ENCODE data around the gene ERVW-1. TPM values are rescaled to one million over a fixed set of nuclear protein-coding genes. Genes with fewer than 3 reads are reported as not detected.

Gene ERVW-1
- total and polyA plus RNA-seq, 2 of the 13 experiments (the other 11 are each of a cell fraction or from before 2014, with no cell fraction given): not detected

DNA sequence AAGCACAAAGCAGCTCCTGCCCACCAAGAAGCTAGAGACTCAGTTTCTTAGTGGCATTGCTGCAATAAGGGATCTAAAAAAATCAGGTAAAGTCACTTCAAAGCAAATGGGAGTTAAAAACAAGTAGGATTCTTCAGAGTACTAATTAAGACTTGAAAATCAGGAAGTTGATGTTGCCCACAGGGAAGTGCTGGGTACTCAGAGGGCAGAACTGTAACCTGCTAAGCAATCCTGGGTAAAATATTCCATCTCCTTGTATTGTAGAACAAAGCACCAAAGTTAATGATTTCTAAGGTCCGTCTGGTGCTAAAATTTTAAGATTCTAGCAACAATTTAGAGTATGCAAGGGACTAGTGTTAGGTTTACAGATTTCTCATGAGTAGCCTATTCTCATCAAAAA, 42.3 kb upstream of the ERVW-1 start:
- TF ChIP-seq, protein P1, sequence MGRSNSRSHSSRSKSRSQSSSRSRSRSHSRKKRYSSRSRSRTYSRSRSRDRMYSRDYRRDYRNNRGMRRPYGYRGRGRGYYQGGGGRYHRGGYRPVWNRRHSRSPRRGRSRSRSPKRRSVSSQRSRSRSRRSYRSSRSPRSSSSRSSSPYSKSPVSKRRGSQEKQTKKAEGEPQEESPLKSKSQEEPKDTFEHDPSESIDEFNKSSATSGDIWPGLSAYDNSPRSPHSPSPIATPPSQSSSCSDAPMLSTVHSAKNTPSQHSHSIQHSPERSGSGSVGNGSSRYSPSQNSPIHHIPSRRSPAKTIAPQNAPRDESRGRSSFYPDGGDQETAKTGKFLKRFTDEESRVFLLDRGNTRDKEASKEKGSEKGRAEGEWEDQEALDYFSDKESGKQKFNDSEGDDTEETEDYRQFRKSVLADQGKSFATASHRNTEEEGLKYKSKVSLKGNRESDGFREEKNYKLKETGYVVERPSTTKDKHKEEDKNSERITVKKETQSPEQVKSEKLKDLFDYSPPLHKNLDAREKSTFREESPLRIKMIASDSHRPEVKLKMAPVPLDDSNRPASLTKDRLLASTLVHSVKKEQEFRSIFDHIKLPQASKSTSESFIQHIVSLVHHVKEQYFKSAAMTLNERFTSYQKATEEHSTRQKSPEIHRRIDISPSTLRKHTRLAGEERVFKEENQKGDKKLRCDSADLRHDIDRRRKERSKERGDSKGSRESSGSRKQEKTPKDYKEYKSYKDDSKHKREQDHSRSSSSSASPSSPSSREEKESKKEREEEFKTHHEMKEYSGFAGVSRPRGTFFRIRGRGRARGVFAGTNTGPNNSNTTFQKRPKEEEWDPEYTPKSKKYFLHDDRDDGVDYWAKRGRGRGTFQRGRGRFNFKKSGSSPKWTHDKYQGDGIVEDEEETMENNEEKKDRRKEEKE (IDR thresholded peaks at IDR 0.05): no peak
- TF ChIP-seq TP53 (CRISPR knock-in tag; conservative IDR thresholded peaks at IDR 0.05) (no peak), HNRNPK (IDR thresholded peaks at IDR 0.05; ENCODE audit: low read depth, low read length, poor library complexity, severe bottlenecking) (no peak), PAWR (CRISPR knock-in tag; IDR thresholded peaks at IDR 0.05; ENCODE audit: borderline replicate concordance) (no peak), FOXM1 (CRISPR knock-in tag; IDR thresholded peaks at IDR 0.05) (no peak), ETV5 (CRISPR knock-in tag; IDR thresholded peaks at IDR 0.05; ENCODE audit: borderline replicate concordance) (no peak), TRIM24 (CRISPR knock-in tag; IDR thresholded peaks at IDR 0.05) (no peak), ZNF792 (CRISPR knock-in tag; IDR thresholded peaks at IDR 0.05) (no peak)
- TF ChIP-seq, protein P2, sequence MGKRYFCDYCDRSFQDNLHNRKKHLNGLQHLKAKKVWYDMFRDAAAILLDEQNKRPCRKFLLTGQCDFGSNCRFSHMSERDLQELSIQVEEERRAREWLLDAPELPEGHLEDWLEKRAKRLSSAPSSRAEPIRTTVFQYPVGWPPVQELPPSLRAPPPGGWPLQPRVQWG (CRISPR knock-in tag; IDR thresholded peaks at IDR 0.05; ENCODE audit: borderline replicate concordance, low read depth): no peak
- BruUV-seq (replicated peaks): no TSS peak
- no peak overlapping the region for H3K9ac ChIP-seq (ENCODE audit: insufficient read depth, low read depth, low read length)
- CTCF ChIA-PET (ENCODE audit: low intra/inter-chr PET ratio, low total read pairs): no interaction called here
- FAIRE-seq (no peak), DNase-seq (ENCODE audit: low spot score) (no peak), ATAC-seq (no peak)
- POLR2A ChIA-PET: no interaction called here
- peaks cover 6% of the 10 kb centered on the region for H3K79me2 ChIP-seq (ENCODE audit: insufficient read depth, low read length)
- WGBS (ENCODE audit: low lambda C conversion rate): 100% methylated on average over 1 of the region's 1 CpG
- no peaks in the 10 kb centered on the region for H3K4me1 ChIP-seq (ENCODE audit: insufficient read depth, low read length)
- H3K9me3 ChIP-seq (ENCODE audit: low read length): no peaks in the 10 kb centered on the region
- intact Hi-C loops (cut with micrococcal nuclease; ENCODE audit: unreplicated experiment): no loop called here
- H3K4me3 ChIP-seq (replicated peaks in 1 of 3; ENCODE audit: insufficient read depth in 1 of 3, low read depth in 2 of 3, low read length in 3 of 3): no peak overlapping the region
- no peak overlapping the region for H3K27ac ChIP-seq (ENCODE audit: extremely low read length, insufficient read depth, low read length)
- no peak overlapping the region for H2AFZ ChIP-seq (ENCODE audit: low read length)
- in situ Hi-C loops (cut with HindIII; ENCODE audit: extremely low pct_ligation_motif_present, low pct_unique_long_range_greater_than_20kb): no loop called here
- H3K27me3 ChIP-seq (ENCODE audit: control insufficient read depth in 1 of 2, insufficient read depth in 2 of 2, low read length in 2 of 2): no peaks in the 10 kb centered on the region
- no peaks in the 10 kb centered on the region for H4K20me1 ChIP-seq (ENCODE audit: insufficient read depth, low read length)
- H3K4me2 ChIP-seq (ENCODE audit: low read depth, low read length): no peak overlapping the region
- peaks cover 0 to 22% of the 10 kb centered on the region in 2 experiments; a peak in 3 of 5 replicates for H3K36me3 ChIP-seq (replicated peaks in 1 of 2; ENCODE audit: control insufficient read depth in 1 of 2, insufficient read depth in 2 of 2, low read length in 2 of 2)
